HL-60/S4 treated with retinoic acid at 250 ng/mL for 4 days and 3 days (cell line): Measurements from ENCODE around the gene SLC5A1.

Experiments
- in situ Hi-C: fragments of 300-500 bp; cut with MboI; formaldehyde crosslinking; loops from 2 replicates; pipeline ENCODE4 v1.7.0; 2022; ENCODE audit warnings: low sequenced_read_pairs

Gene SLC5A1

DNA sequence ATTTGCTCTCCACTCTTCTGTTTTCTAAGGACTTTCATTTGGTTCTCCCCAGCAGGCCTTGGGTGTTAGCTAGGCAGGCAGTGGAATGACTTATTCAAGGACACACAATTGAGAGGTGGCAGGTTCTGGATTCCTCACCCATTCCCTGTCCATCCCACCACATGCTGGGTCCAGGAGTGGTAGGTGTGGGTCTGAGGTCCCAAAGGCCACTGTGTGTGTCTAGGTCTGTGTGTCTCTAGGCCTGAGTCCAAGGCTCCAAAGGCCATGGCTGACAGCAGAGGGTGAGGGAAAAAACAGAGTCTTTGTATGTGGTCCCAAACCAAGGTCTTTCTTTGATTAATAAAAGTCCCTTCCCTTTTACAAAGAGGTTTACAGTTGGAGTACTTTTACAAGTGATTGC, 40.8 kb downstream of the SLC5A1 start:
- in situ Hi-C loops, result no loop called here

GRCh38 chr22:32088084-32088483, 45.0 kb downstream of the SLC5A1 start:
- in situ Hi-C loops, result no loop called here

DNA sequence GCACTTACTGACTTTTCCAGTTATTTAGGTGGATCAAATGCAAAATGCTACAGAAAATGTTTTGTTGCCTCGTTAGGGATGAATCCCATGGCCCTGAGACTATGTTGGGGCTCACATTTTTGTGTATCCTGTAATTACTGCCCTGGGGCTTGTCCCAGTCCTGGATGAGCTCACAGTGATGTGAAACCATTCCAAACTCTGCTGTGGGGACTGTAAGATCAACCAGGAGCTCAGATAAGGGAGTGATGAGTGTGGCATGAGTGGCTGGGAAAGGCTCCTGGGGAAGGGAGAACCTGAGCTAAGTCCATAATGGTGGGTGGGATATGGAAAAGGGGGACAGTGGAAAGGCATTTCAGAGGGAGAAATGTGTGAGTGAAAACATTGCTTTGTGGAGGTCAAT, 54.0 kb downstream of the SLC5A1 start:
- in situ Hi-C loops, result no loop called here

DNA sequence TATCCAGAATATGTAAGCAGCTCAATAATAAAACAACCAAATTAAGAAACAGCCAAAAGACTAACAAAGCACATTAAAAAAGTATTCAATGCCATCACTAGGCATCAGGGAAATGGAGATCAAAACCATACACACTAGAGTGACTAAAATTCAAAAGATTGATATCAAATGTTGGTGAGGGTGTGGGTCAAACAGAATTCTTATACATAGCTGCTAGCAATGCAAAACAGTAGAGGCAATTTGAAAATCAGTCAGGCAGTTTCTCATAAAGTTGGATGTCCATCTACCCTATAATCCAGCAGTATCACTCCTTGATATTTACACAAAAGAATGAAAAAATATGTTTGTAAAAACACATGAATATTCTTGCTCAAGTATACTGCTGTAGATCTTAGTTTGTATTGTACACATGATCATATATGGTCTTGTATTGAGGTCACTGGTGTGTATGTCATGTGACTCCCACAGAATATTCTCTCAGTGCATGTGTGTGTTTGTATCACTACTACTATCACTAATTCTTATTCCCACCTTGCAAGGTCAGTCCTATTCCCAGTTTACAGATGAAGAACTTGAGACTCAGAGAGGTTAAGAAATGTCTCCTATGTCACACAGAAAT, 54.9 kb downstream of the SLC5A1 start:
- in situ Hi-C loops, result no loop called here

DNA sequence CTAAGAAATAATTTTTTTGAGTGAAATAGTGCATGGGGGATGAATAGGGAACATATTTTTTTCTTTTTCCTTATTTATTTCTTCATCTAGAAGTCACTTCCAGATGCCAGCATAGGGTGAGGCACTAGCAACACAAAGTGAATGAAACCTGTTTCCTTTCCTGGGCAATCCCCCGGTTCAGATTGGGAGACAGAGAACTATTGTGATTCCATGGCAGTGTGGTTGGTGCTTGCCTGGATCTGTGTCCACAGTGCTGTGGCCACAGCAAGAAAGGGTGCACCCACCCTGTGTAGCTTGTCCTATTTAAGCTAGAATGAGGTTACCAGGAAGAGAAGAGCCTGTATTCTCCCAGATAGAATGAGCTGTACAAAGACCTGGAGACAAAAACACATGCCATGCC, 57.6 kb downstream of the SLC5A1 start:
- in situ Hi-C loops, result no loop called here

DNA sequence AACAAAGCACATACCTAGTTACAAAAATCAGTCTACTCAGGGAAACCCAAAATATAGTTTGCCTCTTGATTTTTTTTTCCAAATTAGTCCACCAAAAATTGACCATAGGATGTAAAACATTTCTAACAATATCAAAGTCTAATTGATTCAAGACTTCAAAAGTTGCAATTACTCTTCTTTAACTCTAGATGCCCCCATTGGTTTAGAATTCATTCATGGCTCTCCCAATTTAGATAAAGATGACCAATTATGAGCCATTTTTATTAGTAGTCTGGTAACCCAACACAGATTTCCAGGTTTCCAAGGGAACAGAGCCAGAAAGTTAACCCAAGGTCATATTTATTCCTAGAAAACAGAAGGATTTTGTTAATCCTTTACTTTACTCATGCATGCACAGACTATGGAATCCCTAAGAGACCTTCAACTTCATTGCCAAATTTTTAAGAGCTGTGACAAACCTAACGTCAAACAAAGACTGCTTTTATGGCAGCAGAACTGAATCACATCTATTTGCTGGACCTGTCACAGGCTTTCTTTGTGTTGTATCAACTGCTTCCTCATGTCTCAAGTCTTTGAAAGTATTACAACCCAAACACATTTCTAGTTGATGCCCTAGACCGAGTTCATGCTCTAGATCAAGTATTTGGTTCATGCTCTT, 60.7 kb downstream of the SLC5A1 start:
- in situ Hi-C loops, result no loop called here

GRCh38 chr22:32106930-32107329, 63.9 kb downstream of the SLC5A1 start:
- in situ Hi-C loops, result no loop called here

DNA sequence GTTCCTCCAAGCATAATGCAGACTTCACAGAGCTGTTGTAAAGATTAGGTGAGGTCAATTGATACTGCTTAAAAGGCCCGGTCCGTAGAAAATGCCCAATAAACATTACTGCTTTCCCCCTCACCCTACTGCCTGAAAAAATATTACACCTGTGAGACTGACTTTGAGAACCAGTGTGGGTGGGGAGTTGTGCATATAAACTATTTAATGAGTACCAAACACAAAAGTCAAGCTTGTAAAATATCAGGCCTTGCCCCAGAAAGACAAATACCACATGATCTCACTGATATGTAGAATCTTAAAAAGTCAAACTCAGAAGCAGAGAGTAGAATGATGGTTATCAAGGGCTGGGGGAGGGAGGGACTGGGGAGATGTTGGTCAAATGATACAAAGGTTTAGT, 69.3 kb downstream of the SLC5A1 start:
- in situ Hi-C loops, result no loop called here

DNA sequence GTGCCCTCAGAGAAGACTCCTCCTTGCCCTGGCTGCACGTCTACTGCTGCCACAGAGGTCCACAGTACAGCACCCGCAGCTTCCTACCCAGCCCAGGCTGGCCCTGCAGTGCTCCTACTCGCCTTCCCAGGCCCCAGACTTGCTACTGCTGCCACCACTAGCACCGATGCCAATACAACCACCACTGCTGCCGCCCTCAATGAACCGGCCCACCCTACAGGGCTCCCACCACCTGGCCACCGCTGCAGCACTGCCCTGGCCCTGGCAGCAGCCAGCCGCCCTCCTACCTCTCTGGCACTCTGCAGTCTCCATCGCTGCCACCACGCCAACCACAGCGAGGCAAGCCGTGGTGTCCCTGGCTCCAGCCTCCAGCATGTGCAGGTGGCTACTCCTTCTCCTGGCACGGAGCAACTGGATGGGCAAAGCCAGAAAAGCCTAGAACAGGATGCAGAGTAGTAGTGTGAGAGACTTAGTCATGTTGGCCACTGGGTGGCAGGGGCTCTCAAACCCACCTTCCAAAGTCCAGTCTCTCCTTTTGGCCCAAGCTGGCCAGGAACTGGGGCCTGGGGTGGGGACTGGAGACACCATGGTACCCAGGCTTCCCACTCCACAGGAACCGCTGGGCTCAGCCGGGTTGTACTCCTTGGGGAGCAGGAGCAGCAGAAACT, 76.6 kb downstream of the SLC5A1 start:
- in situ Hi-C loops, result no loop called here

GRCh38 chr22:32120603-32121002, 77.5 kb downstream of the SLC5A1 start:
- in situ Hi-C loops, result no loop called here

DNA sequence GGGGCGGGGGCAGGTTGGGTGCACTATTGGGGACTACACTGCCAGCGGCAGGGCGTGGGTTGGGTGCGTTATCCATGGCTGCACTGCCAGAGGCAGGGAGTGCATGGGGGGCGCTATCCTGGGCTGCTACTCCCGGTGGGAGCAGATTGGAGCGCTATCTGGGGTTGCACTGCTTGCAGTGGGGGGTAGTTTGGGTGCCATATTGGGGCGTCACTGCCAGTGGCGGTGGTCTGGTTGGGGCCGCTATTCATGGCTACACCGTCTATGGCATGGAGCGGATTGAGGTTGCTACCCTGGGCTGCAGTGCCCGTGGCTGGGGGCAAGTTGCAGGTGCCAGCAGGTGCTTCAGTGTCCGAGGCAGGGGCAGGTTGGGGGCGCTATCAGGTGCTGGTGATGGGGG, 79.8 kb downstream of the SLC5A1 start:
- in situ Hi-C loops, result no loop called here

GRCh38 chr22:32123657-32124056, 80.6 kb downstream of the SLC5A1 start:
- in situ Hi-C loops, result no loop called here

GRCh38 chr22:32127904-32128303, 84.8 kb downstream of the SLC5A1 start:
- in situ Hi-C loops, result loop anchor here (25.0 kb wide), 1 partner anchor 134 kb away; the partner anchor contains the start of gene SLC5A4

DNA sequence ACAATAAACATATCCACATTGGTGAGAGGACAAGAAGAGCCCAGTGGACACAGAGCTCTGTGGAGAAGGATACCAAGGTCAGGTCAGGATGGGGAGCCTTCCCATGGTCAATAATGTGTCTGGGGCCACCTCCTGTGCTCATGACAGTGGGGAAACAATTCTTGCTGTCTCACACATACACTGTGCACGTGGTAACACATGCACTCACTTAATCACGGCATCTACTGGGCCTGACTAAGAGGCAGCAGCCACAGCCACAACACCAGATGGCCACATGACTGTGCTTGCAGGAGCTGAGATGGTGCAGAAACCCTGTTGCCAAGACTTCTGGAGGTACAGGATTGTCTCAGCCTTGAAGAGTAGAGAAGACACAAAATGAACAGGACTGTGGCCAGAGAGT, 87.4 kb downstream of the SLC5A1 start:
- in situ Hi-C loops, result loop anchor here (25.0 kb wide), 1 partner anchor 132 kb away; the partner anchor contains the start of gene SLC5A4

DNA sequence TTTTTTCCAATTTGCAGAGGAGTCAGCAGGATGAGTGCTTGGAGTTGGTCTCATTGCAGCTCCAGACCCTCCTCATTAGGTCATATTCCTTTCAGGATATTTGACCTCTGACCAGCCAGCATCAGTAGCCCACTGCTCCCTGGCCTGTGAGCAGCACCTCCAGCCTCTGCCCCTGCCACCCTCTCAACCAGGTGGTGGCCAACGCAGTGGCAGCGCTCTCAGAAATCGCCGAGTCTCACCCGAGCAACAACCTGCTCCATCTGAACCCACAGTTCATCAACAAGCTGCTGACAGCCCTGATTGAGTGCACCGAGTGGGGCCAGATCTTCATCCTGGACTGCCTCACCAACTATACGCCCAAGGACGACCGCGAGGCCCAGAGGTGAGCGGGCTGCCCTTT, 89.1 kb downstream of the SLC5A1 start:
- in situ Hi-C loops, result loop anchor here (25.0 kb wide), 1 partner anchor 130 kb away; the partner anchor contains the start of gene SLC5A4

GRCh38 chr22:32132783-32133182, 89.7 kb downstream of the SLC5A1 start:
- in situ Hi-C loops, result loop anchor here (25.0 kb wide), 1 partner anchor 130 kb away; the partner anchor contains the start of gene SLC5A4

GRCh38 chr22:32134796-32135195, 91.7 kb downstream of the SLC5A1 start:
- in situ Hi-C loops, result loop anchor here (25.0 kb wide), 1 partner anchor 128 kb away; the partner anchor contains the start of gene SLC5A4

DNA sequence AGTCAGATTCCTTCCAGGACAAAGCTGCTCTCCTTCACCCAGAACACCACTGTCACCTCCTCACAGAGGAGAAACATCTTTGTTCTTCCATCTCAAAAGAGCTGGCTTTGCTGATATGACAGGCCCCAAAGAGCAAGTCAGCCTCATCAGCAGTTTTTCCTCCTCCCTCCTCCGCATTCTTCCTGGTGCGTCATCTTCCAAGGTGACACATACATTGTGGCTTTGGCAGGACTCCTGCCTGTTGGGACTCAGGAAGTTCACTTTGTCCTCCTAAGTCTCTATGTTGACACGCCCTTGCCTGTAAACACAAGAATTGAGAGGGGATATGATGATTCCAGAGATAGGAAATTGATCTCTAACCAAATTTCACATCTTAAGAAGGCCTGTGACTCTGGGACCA, 92.9 kb downstream of the SLC5A1 start:
- in situ Hi-C loops, result loop anchor here (25.0 kb wide), 1 partner anchor 126 kb away; the partner anchor contains the start of gene SLC5A4

GRCh38 chr22:32136881-32137280, 93.8 kb downstream of the SLC5A1 start:
- in situ Hi-C loops, result loop anchor here (25.0 kb wide), 1 partner anchor 125 kb away; the partner anchor contains the start of gene SLC5A4

DNA sequence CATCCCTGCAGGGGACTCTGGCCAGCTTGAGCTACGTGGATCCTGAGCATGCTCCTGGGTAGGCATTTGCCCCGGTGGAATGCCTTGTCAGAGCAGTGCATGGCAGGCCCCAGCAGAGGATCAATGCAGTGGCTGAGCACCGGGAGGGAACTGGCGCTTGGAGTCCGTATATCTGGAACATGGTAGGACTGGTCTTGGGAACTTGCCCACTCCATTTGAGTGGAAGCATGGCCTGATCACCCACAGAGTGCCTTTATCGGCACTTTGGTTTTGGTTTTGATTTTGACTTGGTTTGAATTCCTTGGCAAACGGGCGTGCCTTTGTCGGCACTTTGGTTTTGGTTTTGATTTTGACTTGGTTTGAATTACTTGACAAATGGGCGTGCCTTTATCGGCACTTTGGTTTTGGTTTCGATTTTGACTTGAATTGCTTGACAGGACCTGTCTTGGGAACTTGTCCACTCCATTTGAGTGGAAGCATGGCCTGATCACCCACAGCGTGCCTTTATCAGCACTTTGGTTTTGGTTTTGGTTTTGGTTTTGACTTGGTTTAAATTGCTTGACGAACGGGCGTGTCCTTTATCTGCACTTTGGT, 94.8 kb downstream of the SLC5A1 start:
- in situ Hi-C loops, result loop anchor here (25.0 kb wide), 1 partner anchor 124 kb away; the partner anchor contains the start of gene SLC5A4

- in situ Hi-C loops, result loop anchor here (25.0 kb wide), 1 partner anchor 124 kb away; the partner anchor contains the start of gene SLC5A4
Measured at GRCh38 chr22:32138576-32138975, 95.5 kb downstream of the SLC5A1 start.
